Osteoblast (primary cell): ENCODE measurements around the gene RAB30. TPM values are rescaled to one million over a fixed set of nuclear protein-coding genes. Genes with fewer than 3 reads are reported as not detected.

ENCODE experiments used
- DNase-seq: peaks from one replicate; pipeline ENCODE4 v3.0.0; 2011; ENCODE audit warnings: low spot score, mixed read lengths; ENCODE audit not compliant: insufficient read length; ENCODE audit errors: missing footprints
- H2AFZ ChIP-seq: 2 replicates; pipeline ENCODE4 v1.6.0; 2011; ENCODE audit warnings: mild to moderate bottlenecking, low read length
- H3K27ac ChIP-seq: 2 replicates; pipeline ENCODE4 v1.5.1; 2011; ENCODE audit warnings: mild to moderate bottlenecking, low read depth, low read length, moderate library complexity
- H3K27me3 ChIP-seq: 2 replicates; pipeline ENCODE4 v1.6.0; 2012; ENCODE audit warnings: mild to moderate bottlenecking, control low read depth, inconsistent platforms, low read length, moderate library complexity; ENCODE audit not compliant: insufficient read depth
- H3K36me3 ChIP-seq: 2 replicates; pipeline ENCODE4 v1.5.1; 2011; ENCODE audit warnings: mild to moderate bottlenecking, low read length, control low read depth, moderate library complexity; ENCODE audit not compliant: insufficient read depth
- H3K4me1 ChIP-seq: 2 replicates; pipeline ENCODE4 v1.5.1; 2011; ENCODE audit warnings: mild to moderate bottlenecking, low read length, control low read depth, moderate library complexity; ENCODE audit not compliant: insufficient read depth
- H3K4me2 ChIP-seq: 2 replicates; pipeline ENCODE4 v1.6.0; 2011; ENCODE audit warnings: mild to moderate bottlenecking, low read length; ENCODE audit not compliant: insufficient read depth
- H3K4me3 ChIP-seq: fragments of 200-600 bp; sonication (generic); 3 replicates; pipeline ENCODE4 v1.5.1; 2012; ENCODE audit warnings: mild to moderate bottlenecking, low read length, inconsistent platforms; ENCODE audit not compliant: insufficient read depth
- H3K79me2 ChIP-seq: 2 replicates; pipeline ENCODE4 v1.6.0; 2012; ENCODE audit warnings: mild to moderate bottlenecking, low read length, control low read depth, inconsistent platforms; ENCODE audit not compliant: insufficient read depth
- H3K9me3 ChIP-seq: 2 replicates; pipeline ENCODE4 v1.5.1; 2011; ENCODE audit warnings: low read depth, low read length, control low read depth
- H4K20me1 ChIP-seq: 2 replicates; pipeline ENCODE4 v1.6.0; 2012; ENCODE audit warnings: mild to moderate bottlenecking, low read length, control low read depth; ENCODE audit not compliant: insufficient read depth
- total RNA-seq: library from RNA; depleted of rRNA; stranded (reverse); fragments of >200 nt; gene quantifications from 2 replicates; pipeline ENCODE4 v1.2.3, GENCODE V29; 2012
- TF ChIP-seq, protein P1 (sequence below): IDR thresholded peaks from 2 replicates; pipeline ENCODE4 v1.5.1; 2011; ENCODE audit warnings: mild to moderate bottlenecking, low read depth, low read length, moderate library complexity; ENCODE audit errors: extremely low read depth

Gene RAB30
- total RNA-seq, 1 donor = 21.0 TPM

DNA sequence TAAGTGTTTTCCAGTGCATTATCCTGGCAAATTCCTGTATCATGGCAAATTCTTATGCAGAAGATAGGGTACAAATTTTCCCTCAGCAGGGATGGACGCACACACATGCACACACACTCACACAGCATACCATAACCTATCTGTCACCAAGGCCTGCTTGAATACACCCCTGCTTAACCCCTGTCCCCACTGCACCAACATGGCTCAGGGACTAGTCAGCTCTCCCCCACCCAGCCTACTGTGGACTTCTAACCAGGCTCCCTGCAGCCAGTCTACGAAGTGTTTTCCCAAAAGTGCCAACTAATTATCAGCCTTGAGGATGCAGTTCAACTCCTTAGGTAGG is 63.1 kb downstream of the RAB30 start:
- peaks cover 35% of the 10 kb centered on the region for H3K4me1 ChIP-seq
- peak overlapping the region; percentile 14 for H3K27ac ChIP-seq
- peaks cover 33% of the 10 kb centered on the region for H4K20me1 ChIP-seq
- TF ChIP-seq, protein P1, sequence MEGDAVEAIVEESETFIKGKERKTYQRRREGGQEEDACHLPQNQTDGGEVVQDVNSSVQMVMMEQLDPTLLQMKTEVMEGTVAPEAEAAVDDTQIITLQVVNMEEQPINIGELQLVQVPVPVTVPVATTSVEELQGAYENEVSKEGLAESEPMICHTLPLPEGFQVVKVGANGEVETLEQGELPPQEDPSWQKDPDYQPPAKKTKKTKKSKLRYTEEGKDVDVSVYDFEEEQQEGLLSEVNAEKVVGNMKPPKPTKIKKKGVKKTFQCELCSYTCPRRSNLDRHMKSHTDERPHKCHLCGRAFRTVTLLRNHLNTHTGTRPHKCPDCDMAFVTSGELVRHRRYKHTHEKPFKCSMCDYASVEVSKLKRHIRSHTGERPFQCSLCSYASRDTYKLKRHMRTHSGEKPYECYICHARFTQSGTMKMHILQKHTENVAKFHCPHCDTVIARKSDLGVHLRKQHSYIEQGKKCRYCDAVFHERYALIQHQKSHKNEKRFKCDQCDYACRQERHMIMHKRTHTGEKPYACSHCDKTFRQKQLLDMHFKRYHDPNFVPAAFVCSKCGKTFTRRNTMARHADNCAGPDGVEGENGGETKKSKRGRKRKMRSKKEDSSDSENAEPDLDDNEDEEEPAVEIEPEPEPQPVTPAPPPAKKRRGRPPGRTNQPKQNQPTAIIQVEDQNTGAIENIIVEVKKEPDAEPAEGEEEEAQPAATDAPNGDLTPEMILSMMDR = no peak
- H3K36me3 ChIP-seq = no peaks in the 10 kb centered on the region
- no peak overlapping the region for H3K4me3 ChIP-seq
- H3K79me2 ChIP-seq = peaks cover 54% of the 10 kb centered on the region
- H3K4me2 ChIP-seq = peak overlapping the region; percentile 31
- no peaks in the 10 kb centered on the region for H3K9me3 ChIP-seq
- DNase-seq = peak; percentile 50
- no peaks in the 10 kb centered on the region for H3K27me3 ChIP-seq
- no peak overlapping the region for H2AFZ ChIP-seq

DNA sequence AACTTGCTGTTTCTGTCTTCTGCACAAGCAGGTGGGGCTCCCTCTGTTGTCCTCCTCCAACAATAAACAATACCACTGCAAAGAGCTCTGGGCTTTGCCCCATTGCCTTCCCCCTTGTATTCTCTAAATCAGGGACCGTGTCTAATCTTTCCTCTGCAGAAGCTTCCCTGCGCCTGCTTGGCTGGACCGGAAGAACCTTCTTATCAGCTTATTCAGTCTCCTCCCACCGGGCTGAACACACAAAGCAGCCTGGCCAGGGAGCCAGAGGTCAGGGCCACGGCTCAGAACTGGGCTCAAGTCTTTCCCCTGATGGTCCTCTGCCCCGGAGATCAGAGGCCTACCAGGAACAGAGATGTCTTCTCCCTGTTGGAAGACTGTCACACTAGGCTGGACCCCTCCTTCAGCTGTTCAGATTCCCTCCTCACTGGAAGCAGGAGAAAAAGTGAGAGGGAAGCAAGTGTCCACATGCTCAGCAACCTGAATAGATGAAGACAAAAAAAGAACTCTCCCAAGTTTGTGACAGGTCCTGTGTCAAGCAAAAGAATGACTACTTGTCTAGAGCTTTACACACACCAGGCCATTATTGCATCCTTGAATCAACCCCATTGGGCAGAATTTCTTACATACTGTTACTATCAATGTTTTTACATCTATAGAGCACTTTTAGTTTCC is 63.7 kb downstream of the RAB30 start:
- Histone ChIP-seq H3K4me2 (peak overlapping the region; percentile 31), H3K79me2 (peaks cover 54% of the 10 kb centered on the region), H3K9me3 (no peaks in the 10 kb centered on the region), H2AFZ (no peak overlapping the region), H3K4me1 (peaks cover 32% of the 10 kb centered on the region), H3K36me3 (no peaks in the 10 kb centered on the region), H3K4me3 (no peak overlapping the region), H3K27me3 (no peaks in the 10 kb centered on the region), H4K20me1 (peaks cover 32% of the 10 kb centered on the region), H3K27ac (peak overlapping the region; percentile 14)
- DNase-seq = peak; percentile 42
- TF ChIP-seq, protein P1 = no peak

DNA sequence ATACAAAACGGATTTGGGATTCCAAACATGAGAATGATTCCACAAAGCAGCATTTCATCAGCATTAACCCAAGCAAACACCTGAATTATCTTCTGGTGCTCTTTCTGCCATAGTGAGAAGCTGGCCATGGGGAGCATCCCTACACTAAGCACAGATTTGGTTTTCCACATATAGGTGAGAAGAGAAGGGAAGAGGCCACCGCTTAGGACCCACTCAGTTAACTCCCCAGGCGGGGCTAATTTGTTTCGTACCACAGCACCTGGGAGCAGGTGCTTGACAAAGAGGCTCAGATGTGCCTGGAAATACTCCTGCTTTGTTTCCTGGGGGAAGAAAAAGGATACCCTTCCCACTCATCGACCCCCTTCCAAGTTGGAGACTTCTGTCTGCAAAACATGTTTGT is 64.2 kb downstream of the RAB30 start:
- Histone ChIP-seq H3K4me3 (no peak overlapping the region), H3K4me1 (peaks cover 26% of the 10 kb centered on the region), H3K4me2 (no peak overlapping the region), H4K20me1 (peaks cover 27% of the 10 kb centered on the region), H3K27me3 (no peaks in the 10 kb centered on the region), H3K9me3 (no peaks in the 10 kb centered on the region), H3K36me3 (no peaks in the 10 kb centered on the region), H3K79me2 (peaks cover 54% of the 10 kb centered on the region), H2AFZ (no peak overlapping the region), H3K27ac (no peak overlapping the region)
- TF ChIP-seq, protein P1 = no peak
- DNase-seq = no peak

DNA sequence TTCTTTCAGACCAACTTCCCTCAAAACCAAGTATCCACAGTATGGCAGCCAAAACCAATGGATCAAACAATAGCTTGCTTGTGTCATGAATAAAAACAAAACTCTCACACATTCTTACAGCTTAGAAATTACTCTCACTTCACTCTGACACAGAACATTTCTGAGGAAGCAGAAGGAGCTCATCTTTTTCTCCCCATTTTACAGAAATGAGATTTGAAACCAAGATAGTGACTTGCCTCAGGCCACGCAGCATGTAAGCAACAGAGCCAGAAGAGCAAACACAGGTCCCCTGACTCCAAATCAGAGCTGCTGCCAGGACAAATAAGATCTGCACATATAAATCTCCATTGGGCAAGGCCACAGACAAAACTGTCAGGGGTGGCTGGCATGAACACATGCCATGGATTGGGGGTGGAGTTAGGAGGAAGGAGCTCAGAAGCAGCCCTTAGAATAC is 64.8 kb downstream of the RAB30 start:
- peak; percentile 56 for DNase-seq

More for the DNA sequence above, 64.8 kb downstream of the RAB30 start:
- Histone ChIP-seq H3K9me3 (no peaks in the 10 kb centered on the region), H3K79me2 (peaks cover 58% of the 10 kb centered on the region), H3K4me2 (no peak overlapping the region), H4K20me1 (peaks cover 30% of the 10 kb centered on the region), H3K4me1 (peaks cover 20% of the 10 kb centered on the region), H3K27me3 (no peaks in the 10 kb centered on the region), H2AFZ (no peak overlapping the region), H3K4me3 (no peak overlapping the region), H3K36me3 (no peaks in the 10 kb centered on the region), H3K27ac (no peak overlapping the region)
- TF ChIP-seq, protein P1 = no peak
